Measurements from ENCODE around the gene OIT3.
A peak's percentile ranks its signal among the peaks of the same experiment; 100 is the strongest.
"Not testable (repeated sequence)": the region's sequence is repeated elsewhere in the genome, so short reads cannot be mapped to it uniquely, and the experiment has no call there.

Gene OIT3

DNA sequence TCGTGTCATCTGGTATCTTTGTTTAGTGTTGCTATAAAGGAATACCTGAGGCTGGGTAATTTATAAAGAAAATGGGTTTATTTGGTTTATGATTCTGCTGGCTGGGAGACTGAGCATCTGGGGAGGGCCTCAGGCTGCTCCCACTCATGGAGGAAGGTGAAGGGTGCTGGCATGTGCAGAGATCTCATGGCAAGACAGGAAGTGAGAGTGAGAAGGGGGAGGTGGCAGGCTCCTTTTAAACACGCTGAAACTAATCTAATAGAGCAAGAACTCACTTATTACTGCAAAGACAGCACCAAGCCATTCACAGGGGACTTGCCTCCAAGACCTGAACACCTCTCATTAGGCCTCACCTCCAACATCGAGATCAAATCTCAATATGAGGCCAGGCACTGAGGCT is 11.3 kb downstream of the OIT3 start:
- DNase-seq = no peak

- DNase-seq = no peak
These were observed 12.9 kb downstream of the OIT3 start for GRCh38 chr10:72906446-72906845.

DNA sequence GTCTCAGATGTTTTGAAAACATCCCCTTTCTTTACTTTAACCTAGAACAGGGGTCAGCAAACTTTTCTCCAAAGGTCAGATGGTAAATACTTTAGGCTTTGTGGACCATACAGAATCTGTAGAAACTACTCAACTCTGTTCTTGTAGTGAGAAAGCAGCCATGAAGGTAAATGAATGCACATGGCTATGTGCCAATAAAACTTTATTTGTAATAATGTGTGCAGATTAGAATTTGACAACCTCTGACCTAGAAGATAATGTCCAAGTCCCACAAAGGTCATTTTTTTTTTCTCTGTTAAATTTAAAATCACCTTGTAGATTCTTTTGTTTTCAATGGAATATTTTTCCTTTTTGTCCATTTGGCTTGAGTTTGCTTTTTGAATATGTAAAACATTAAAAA is 17.2 kb downstream of the OIT3 start:
- DNase-seq = no peak

GRCh38 chr10:72911758-72912157 is 18.2 kb downstream of the OIT3 start:
- DNase-seq = no peak

GRCh38 chr10:72912736-72913135 is 19.2 kb downstream of the OIT3 start:
- DNase-seq = no peak

DNA sequence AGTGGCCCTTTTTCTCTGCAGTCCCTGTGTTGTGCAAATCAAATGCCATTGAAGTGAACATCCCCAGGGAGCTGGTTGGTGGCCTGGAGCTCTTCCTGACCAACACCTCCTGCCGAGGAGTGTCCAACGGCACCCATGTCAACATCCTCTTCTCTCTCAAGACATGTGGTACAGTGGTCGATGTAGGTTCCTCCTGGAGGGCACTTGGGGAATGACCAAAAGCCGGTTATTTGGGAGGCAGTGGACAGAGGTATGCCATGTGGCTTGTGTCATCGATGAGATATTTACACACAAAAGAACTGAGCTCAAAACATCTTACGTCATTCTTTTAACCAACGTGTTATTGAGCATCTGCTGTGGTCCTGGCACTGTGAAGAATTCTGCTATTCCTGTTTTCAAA is 19.7 kb downstream of the OIT3 start:
- DNase-seq = no peak

DNA sequence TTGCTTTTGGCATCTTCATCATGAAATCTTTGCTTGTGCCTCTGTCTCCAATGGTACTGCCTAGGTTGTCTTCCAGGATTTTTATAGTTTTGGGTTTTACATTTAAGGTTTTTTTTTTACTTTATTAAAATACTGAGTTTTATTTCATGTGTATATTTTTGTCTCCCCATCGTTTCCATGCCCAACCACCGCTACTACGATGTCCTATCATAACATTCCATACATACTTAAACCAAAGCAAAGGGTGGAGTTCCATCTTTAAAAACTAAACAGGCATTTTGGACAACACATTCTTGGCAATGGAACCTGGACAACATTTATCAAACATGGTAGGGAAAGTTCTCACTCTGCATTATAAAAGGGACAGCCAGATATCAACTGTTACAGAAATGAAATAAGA is 23.7 kb downstream of the OIT3 start:
- not testable (repeated sequence) for DNase-seq

GRCh38 chr10:72917803-72918332 is 24.3 kb downstream of the OIT3 start:
- DNase-seq = not testable (repeated sequence)

GRCh38 chr10:72918352-72918751 is 24.8 kb downstream of the OIT3 start:
- no peak for DNase-seq

DNA sequence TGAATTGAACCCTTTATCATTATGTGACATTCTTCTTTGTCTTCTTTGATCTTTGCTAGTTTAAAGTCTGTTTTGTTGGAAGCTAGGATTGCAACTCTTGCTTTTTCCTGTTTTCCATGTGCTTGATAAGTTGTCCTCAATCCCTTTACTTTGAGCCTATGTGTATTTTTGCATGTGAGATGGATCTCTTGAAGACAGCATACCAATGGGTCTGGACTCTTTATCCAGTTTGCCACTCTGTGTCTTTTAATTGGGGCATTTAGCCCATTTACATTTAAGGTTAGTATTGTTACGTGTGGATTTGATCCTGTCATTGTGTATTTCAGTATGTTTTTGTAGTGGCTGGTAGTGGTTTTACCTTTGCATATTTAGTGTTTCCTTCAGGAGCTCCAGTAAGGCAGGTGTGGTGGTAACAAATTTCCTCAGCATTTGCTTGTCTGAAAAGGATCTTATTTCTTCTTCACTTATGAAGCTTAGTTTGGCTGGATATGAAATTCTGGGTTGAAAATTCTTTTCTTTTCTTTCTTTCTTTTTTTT is 27.7 kb downstream of the OIT3 start:
- DNase-seq = not testable (repeated sequence)

DNA sequence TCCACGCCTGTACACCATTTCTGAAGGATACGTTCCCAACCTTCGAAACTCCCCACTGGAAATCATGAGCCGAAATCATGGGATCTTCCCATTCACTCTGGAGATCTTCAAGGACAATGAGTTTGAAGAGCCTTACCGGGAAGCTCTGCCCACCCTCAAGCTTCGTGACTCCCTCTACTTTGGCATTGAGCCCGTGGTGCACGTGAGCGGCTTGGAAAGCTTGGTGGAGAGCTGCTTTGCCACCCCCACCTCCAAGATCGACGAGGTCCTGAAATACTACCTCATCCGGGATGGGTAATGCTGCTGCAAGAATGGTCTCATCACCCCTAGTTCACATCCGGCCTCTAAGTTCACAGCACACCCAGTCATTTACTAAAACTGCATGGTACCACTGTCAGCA is 30.8 kb downstream of the OIT3 start:
- DNase-seq = no peak

- DNase-seq = no peak
These were observed 32.5 kb downstream of the OIT3 start for GRCh38 chr10:72925951-72926465.

DNA sequence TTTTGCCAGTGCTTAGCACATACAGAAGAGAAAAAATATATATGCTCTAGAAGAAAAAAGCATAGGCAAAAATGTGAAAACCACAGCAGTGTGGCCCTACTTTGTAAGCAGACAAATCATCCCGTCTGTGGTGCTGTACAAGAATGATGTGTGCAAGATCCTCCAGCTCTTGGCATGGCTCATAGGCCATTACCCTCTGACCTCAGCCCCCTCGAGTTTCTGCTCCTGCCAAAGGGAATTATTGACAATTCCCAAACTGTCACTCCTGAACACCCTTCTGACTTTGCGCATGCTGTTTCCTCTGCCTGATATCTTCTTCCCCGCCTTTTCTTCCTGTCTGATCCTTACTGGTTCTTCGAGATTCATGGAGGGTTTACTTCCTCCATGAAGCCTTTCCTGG is 33.9 kb downstream of the OIT3 start:
- no peak for DNase-seq

- DNase-seq = no peak
These were observed 35.3 kb downstream of the OIT3 start for GRCh38 chr10:72928798-72929197.

- no peak for DNase-seq
These were observed 36.7 kb downstream of the OIT3 start for GRCh38 chr10:72930276-72930675.

GRCh38 chr10:72932259-72933015 is 38.9 kb downstream of the OIT3 start:
- no peak for DNase-seq

GRCh38 chr10:72935361-72935760 is 41.8 kb downstream of the OIT3 start:
- no peak for DNase-seq

DNA sequence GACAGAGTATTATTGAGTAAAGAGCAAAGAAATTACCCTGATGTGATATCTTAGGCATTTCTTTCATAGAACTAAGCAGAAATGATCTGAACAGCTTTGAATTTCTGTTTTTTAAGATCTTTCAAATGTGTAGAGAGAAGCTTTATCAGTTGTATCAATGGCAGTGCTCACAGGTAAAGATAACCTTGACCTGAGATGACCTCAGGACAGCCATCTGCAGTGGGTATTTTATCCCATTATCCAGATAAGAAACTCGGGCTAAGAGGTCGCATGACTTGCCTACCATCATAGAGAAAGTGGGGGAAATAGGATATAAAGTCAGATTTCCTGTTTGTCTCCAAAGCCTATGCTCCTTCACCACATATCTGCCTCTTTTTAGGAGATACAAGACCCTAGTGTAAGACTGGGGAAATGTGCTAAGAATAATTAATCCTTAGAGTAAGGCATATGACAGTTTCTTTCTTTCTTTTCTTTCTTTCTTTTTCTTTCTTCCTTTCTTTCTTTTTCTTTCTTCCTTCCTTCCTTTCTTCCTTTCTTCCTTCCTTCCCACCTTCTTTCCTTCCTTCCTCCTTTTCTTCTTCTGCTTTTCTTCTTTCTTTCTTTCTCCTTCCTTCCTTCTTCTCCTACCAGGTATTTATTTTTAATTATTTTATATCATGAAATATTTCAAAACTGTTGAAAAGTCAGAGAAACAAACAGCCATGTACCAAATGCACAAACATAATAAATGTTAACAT is 50.1 kb downstream of the OIT3 start:
- DNase-seq = no peak

DNA sequence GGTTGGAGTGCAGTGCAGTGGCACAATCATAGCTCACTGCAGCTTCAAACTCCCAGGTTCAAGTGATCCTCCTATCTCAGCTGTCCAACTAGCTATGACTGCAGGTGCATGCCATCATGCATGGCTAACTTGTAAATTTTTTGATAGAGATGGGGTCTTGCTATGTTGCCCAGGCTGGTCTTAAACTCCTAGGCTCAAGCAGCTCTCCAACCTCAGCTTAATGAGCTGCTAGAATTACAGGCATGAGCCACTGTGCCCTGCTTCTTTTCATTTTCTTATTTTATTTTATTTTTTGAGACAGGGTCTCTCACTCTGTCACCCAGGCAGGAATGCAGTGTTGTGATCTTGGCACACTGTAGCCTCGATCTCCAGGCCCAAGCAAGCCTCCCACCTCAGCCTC is 53.4 kb downstream of the OIT3 start:
- no peak for DNase-seq

DNA sequence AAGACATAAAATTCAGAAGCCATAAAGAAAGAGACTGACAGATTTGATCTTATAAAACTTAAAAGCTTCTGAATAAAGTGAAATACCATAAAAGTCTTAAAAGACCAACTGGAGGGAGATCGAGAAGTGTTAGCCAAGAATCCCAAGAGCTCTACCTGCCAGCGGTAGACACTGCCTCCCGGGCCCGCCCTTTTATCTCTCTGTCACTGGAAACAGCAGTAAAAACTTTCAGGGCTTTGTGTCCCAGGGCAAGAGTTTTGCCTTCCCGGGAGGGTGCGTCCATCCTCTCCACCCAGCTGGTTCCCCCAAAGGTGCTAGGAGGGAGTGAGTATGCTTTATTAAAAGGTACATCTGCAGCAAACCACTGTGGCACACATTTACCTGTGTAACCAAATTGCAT is 55.2 kb downstream of the OIT3 start:
- DNase-seq = no peak

- DNase-seq = no peak
These were observed 58.2 kb downstream of the OIT3 start for GRCh38 chr10:72951760-72952159.

GRCh38 chr10:72952189-72952588 is 58.6 kb downstream of the OIT3 start:
- DNase-seq = peak; percentile 57

- DNase-seq = peak; percentile 73
These were observed 59.2 kb downstream of the OIT3 start for GRCh38 chr10:72952642-72953158.

DNA sequence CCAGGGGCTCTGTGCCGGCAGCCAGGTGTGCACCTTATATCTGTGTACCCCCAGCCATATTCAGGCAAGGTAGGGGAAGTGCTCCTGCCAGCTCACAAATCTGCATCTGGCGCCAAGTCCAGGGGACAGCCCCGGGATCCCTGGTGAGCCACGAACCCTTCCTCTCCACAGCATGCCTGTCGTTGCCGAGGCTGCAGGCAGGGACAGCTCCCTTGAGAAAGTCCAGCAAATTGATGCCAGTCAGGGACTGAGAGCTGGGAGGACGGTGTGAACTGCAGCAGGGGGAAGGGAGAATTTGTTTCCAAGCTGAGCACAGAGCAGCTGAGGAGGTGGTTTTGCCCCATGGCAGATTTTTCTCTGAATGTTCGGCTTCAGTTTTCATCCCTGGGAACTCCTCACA is 60.1 kb downstream of the OIT3 start:
- peak; percentile 30 for DNase-seq

Data from NCI-H510A treated with DMSO at 0.1 percent for 48 hours (cell line).